ENCODE results near the gene SLC5A2.
"Not testable (repeated sequence)": the region's sequence is repeated elsewhere in the genome, so short reads cannot be mapped to it uniquely, and the experiment has no call there.

SLC5A2 gene

GRCh38 chr16:31530405-31530804 is 47.5 kb downstream of the SLC5A2 start:
- DNase-seq = no peak

- no peak for DNase-seq
These were observed 48.2 kb downstream of the SLC5A2 start for GRCh38 chr16:31531096-31531495.

- DNase-seq = no peak
These were observed 49.2 kb downstream of the SLC5A2 start for GRCh38 chr16:31532120-31532519.

GRCh38 chr16:31532896-31533295 is 50.0 kb downstream of the SLC5A2 start:
- DNase-seq = no peak

- no peak for DNase-seq
These were observed 52.8 kb downstream of the SLC5A2 start for GRCh38 chr16:31535737-31536136.

GRCh38 chr16:31536804-31537361 is 54.0 kb downstream of the SLC5A2 start:
- no peak for DNase-seq

- no peak for DNase-seq
These were observed 54.7 kb downstream of the SLC5A2 start for GRCh38 chr16:31537362-31538242.

- DNase-seq = not testable (repeated sequence)
These were observed 55.3 kb downstream of the SLC5A2 start for GRCh38 chr16:31538243-31538598.

GRCh38 chr16:31539762-31540161 is 56.8 kb downstream of the SLC5A2 start:
- DNase-seq = not testable (repeated sequence)
